Femur (tissue), 1 donor: ENCODE measurements around the gene SORT1.
"Not testable (repeated sequence)": the region's sequence is repeated elsewhere in the genome, so short reads cannot be mapped to it uniquely, and the experiment has no call there.

ENCODE experiments used
- DNase-seq: peaks from one replicate; pipeline ENCODE4 v3.0.0-alpha.2; 2017

Gene SORT1

DNA sequence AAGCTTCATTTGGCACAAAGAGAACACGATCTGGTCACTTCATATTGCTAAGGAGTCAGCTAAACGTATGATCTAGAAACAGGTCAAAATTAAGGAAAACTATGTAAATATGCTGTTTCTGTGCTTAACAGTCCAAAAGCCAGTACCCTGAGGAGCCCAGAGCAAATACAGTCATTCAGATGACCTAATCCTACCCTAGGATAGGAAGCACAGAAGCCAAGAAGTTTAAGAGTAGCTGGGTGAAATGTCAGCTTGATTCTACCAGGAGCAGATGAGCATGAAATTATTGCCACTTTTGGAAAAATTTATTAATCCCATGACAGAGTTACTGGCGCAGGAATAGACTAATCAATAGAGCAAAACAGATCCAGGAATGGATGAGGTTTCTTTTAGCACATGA, 18.3 kb downstream of the SORT1 start:
- DNase-seq = no peak

GRCh38 chr1:109377698-109378097, 20.0 kb downstream of the SORT1 start:
- no peak for DNase-seq

DNA sequence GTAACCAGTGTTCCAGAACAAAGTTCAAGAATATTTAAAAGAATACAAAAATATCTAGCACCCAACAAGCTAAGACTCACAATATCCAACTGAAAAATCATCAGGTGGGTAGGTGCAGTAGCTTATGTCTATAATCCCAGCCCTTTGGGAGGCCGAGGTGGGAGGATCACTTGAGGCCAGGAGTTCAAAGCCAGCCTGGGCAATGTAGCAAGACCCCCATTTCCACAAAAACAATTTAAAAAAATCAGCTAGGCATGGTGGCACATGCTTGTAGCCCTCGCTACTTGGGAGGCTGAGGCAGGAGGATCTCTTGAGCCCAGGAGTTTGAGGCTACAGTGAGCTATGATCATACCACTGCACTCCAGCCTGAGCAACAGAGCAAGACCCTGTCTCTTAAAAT, 24.0 kb downstream of the SORT1 start:
- DNase-seq = not testable (repeated sequence)

DNA sequence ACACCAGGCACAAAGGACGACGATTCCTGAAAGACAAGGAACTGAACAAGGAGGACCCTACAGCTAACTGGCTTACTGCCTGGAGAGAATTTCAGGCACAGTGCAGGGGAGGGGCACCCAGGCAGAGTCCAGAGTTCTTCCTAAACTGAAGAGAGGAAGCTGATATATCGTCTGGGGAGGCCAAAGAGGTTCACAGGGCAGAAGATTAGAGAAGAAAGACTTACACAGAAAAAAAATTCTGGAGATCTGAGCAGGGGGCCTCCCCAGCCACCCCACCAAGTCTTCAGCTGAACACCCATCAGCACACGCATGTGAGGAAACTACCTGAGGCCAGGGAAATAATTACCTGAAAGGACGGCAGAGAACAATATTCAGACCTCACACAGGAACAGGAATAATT, 24.6 kb downstream of the SORT1 start:
- DNase-seq = no peak

GRCh38 chr1:109372281-109372680, 25.4 kb downstream of the SORT1 start:
- DNase-seq = no peak

DNA sequence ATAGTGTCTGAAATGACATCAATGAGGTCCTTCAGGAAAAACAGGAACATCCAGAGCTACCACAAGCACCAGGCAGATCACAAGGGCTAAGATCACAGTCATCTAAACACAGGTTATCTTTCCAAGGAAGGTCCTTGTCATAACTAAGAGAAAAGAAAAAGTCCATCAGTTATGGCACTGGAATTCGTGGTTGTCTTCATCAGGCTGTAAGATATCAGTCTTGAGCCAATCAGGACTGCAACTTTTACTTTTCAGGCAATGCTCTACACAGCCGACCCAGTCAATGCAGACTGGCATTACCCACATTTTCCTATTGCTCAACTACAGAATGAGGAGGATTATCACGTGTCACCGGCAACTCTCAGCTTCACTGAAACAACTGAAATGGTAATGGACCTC, 26.4 kb downstream of the SORT1 start:
- DNase-seq = no peak

DNA sequence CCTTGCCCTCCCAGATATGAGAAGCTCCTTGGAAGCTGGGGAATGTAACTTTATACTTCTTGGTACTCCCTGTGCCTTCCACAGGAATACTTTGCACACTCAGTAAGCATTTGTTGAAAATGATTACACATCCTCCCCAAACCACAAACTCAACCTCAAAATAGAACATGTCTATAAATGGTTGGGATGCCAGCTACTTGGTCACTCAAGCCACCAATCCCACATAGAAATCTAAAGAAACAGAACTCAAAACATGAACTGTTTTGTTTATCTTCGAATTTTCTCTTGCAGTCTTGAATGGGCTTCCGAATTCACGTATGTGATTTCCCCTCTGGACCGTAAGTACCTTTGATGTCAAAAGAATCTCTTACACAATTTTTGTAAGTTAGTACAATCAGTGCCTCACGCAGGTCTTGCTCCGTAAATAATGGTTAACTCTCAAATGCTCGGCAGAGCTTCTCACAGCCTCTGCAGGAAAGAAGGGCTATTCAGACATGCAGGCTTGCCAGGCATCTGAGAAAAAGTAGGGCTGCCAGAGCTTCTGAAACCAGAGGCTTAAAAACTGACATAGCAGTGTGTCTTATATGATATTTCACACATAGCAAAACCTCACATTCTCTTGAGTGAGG, 26.9 kb downstream of the SORT1 start:
- DNase-seq = no peak

GRCh38 chr1:109369167-109369746, 28.5 kb downstream of the SORT1 start:
- no peak for DNase-seq

DNA sequence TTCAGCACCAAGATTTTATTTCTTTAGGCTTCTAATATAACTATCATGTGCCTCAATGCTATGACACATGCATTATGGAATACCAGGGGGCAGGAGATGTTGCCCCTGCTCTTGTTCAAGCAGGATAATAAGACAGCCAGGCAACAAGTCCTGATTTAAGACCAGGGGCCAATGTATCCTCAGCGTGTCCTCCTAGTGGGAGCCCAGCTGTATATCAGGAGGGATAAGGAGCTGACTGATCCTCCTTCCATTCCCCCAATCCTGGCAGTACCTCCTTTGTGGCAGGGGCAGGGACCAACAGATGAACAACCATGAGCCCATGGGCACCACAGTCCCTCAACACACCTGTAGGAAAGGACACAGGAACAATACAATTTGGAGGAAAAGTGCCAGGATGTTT, 29.3 kb downstream of the SORT1 start:
- DNase-seq = no peak

DNA sequence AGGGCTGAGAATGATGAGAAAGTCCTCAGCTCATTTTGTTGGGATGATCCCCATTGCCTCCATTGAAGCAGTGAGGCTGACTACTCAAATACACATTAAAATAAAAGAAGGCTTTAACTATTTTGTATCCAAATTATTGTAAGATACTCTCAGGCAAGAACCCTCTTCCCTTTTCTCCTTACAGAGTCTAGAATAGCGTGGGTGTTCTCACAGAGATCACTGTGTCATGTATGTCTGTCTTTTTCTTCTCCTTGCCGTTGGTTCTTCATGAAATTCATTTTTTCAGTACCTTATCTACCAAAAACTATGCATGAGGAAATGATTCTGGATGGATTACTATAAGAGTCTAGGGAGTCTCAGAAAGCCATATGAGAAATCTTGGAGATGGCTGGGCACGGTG, 30.1 kb downstream of the SORT1 start:
- DNase-seq = no peak

DNA sequence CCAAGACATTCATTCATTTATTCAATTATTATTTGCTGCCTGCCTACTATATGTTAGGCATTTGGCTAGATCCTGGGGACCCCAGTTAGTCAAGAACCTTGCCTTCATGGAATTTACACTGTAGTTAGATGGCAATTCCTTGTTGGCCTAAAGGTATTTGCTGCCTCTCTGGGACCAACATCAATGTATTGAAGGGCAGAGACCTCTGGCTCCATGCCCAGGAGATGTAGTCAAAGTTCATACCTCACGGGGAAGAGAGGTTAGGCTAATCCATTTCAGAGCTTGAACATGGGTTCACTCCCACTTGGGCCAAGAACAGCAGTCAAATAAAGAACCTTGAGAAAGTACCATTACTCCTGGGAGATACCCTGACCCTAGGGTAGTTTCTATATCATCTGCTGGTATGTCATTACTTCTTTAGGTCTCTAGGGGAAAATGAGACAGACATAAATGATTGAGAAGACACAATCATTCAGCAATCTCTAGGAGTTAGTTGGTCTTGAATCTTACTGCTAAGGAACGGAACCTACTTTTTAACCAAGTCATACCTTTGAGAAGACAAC, 32.0 kb downstream of the SORT1 start:
- no peak for DNase-seq

GRCh38 chr1:109361649-109362048, 36.1 kb downstream of the SORT1 start:
- no peak for DNase-seq

- no peak for DNase-seq
Measured at GRCh38 chr1:109361069-109361468, 36.6 kb downstream of the SORT1 start.

GRCh38 chr1:109357616-109358015, 40.1 kb downstream of the SORT1 start:
- DNase-seq = no peak

GRCh38 chr1:109356915-109357314, 40.8 kb downstream of the SORT1 start:
- no peak for DNase-seq

GRCh38 chr1:109356505-109356904, 41.2 kb downstream of the SORT1 start:
- DNase-seq = no peak

- no peak for DNase-seq
Measured at GRCh38 chr1:109354929-109355328, 42.8 kb downstream of the SORT1 start.

DNA sequence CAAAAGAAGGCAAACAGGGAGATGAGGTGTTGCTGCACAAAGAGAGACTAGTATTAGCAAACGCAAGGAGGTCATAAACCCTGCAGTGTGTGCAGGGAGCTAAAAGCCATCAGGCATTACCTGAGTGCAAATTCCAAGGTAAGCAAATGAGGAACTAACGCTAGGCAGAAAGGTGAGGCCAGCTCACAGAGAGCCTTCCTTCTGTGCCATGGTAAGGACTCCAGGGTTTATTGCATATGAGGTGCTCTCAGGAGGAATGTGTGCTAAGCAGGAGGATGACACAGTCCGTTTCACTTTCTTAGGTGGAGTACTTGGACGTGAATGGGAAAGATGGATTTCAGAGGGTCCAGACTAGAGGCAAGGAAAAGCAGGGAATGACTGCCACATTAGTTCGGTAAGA, 46.3 kb downstream of the SORT1 start:
- no peak for DNase-seq

DNA sequence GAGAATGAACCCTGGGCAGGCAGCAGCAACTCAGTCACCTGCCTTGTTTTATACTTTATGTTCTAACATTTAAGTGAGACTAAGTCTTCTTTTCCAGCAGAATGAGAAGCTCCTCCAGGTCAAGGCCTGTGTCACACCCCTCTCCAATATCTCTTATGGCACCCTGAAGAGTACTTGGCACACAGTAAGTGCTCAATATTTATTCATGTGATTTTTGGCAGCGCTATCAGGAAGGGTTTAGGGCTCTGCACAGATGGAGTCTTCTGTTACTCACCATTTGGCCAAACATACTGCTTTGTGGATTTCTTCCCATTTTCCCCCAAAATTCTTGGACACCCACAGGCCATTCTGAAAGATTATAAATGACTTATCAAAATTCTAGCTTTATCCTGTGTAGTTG, 47.1 kb downstream of the SORT1 start:
- no peak for DNase-seq

DNA sequence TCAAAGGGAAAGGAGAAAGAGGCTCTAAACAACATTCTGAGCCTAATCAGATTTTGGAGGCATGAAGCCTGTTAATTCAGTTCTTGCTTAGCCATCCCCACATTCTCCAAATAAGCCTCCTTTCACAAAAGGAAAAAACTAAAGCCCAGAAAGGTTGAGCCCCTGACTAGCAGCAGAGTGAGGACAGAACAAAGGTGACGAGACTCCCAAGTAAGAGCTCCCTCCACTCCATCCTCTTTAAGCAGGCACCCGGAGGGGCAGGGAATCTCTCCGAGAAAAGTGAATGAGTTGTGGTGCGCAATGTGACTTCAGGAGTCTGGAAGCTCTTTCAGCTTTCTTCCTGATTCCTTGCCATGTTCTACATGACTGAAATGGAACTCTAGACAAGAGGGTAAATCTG, 47.5 kb downstream of the SORT1 start:
- DNase-seq = no peak

GRCh38 chr1:109347511-109347910, 50.2 kb downstream of the SORT1 start:
- no peak for DNase-seq

DNA sequence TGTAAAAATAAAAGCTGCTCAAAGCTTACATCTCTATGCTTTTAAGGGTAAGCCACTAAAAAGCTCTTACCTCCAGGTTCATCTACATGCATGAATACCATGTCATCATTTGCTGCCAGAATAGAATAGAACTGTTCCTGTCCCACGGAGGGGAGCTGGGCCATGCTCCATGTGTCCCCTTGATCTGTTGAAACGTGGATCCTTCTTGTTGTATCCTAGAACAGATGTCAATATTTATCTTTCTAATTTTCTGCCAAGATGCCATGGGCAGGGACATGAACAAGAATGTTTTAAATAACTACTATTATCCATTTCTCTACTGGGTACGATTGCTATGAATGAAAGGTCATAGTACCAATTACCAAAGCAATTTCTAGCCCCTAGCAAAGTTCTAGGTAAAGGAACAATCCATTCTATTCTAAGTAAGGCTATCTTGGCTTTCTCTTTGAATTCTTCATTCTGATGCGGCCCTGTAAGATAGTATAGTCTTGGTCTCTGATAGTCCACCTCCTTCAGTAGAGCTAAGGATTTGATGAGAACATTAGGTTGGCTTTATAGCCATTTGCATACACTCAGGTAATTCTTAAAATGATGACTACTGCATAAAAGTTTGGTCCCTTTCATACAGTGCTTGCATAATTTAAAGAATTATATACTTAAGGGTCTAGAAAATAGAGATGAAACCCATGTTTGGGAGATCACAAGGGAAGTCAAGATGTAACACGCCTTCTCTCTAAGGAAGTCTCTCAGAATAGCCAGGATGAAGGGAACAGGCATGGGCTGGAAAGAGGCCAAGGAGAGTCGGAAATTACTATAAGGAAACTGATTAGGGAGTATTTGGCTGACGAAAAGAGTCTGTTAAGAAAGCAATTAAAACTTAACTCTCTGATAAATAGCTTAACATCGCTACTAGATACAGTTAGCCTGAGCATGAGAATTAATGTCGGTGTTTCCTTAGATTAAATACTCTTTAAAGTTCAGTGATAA, 55.5 kb downstream of the SORT1 start:
- DNase-seq = no peak

DNA sequence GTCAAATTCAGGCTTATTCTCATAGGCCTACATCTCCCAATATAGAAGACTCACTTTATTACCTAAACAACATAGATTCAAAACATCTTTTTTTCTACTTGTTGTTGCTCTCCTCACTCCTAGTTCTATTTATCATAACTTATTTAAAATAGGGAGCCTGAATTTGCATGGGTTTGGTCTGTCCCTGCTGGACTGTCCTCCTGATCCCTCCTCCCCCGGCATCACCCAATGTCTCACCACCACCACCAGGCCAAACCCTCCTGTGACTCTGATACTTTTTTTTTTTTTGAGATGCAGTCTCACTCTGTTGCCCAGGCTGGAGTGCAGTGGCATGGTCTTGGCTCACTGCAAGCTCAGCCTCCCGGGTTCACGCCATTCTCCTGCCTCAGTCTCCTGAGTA, 59.1 kb downstream of the SORT1 start:
- DNase-seq = no peak

DNA sequence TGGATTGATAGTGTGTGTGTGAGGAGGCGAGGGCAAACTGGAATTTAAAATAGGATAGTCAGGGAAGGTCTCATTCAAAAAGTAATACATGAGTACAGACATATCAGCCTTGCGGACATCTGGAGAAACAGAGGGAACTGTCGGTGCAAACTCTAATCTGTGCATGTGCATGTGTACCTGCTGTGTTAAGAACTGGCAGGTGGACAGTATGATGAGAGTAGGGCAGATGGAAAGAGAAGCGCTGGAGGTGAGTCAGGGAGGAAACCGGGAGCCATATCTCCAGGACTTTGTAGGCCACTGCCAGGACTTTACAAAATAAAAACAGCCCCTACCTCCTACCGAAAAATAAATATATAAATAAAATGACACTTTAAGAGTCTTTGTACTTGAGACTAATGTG, 59.6 kb downstream of the SORT1 start:
- DNase-seq = no peak
